HG02623 (cell line): ENCODE measurements around the gene HS3ST3A1.

ENCODE experiments used
- ATAC-seq: cut with Tn5 transposase; IDR thresholded peaks from one replicate; pipeline ENCODE4 v1.9.1; 2021; ENCODE audit warnings: moderate library complexity; ENCODE audit not compliant: unreplicated experiment

Gene HS3ST3A1

GRCh38 chr17:13457783-13458182 is 143.9 kb downstream of the HS3ST3A1 start:
- no peak for ATAC-seq
